ENCODE data around the gene KIAA0930. TPM values are rescaled to one million over a fixed set of nuclear protein-coding genes. Genes with fewer than 3 reads are reported as not detected.

Gene KIAA0930
- total RNA-seq, 1 donor from 2014 or later: 107 TPM

DNA sequence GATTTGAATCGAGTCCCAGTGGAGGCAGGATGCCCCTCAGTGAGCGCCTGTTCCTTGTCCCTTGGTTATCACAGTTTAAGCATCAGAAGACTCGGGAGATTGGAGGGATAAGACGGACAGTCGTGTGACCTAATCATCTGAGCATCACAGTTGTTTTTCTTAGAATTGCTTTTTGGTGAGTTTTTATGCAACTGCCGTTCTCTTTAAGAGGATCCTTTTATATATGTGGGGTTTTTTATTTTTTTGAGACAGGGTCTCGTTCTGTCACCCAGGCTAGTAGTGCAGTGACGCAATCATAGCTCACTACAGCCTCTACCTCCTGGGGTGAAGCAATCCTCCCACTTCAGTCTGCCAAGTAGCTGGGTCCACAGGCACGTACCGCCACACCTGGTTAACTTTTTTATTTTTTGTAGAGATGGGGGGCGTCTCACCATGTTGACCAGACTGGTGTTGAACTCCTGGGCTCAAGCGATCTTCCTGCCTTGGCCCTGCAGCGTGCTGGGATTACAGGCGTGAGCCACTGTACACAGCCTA lies 60.5 kb downstream of the KIAA0930 start:
- H2AFZ ChIP-seq (ENCODE audit: low read depth, low read length): no peak overlapping the region
- FAIRE-seq (no peak), DNase-seq (ENCODE audit: low read depth) (no peak)
- no peaks in the 10 kb centered on the region for H3K4me1 ChIP-seq (ENCODE audit: insufficient read depth, low read length)
- Mint-ChIP-seq H3K36me3 (ENCODE audit: low read depth, unreplicated experiment) (peaks cover 22% of the 10 kb centered on the region), H3K27me3 (ENCODE audit: low read depth, unreplicated experiment) (no peaks in the 10 kb centered on the region), H3K4me1 (ENCODE audit: low read depth, unreplicated experiment) (no peaks in the 10 kb centered on the region), H3K27ac (ENCODE audit: unreplicated experiment) (no peak overlapping the region), H3K9me3 (ENCODE audit: unreplicated experiment) (no peaks in the 10 kb centered on the region), H3K4me3 (ENCODE audit: unreplicated experiment) (no peak overlapping the region)
- no peak for TF ChIP-seq EZH2 (IDR thresholded peaks at IDR 0.05; ENCODE audit: insufficient read depth, low read length)
- TF ChIP-seq, protein P1, sequence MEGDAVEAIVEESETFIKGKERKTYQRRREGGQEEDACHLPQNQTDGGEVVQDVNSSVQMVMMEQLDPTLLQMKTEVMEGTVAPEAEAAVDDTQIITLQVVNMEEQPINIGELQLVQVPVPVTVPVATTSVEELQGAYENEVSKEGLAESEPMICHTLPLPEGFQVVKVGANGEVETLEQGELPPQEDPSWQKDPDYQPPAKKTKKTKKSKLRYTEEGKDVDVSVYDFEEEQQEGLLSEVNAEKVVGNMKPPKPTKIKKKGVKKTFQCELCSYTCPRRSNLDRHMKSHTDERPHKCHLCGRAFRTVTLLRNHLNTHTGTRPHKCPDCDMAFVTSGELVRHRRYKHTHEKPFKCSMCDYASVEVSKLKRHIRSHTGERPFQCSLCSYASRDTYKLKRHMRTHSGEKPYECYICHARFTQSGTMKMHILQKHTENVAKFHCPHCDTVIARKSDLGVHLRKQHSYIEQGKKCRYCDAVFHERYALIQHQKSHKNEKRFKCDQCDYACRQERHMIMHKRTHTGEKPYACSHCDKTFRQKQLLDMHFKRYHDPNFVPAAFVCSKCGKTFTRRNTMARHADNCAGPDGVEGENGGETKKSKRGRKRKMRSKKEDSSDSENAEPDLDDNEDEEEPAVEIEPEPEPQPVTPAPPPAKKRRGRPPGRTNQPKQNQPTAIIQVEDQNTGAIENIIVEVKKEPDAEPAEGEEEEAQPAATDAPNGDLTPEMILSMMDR (IDR thresholded peaks at IDR 0.05; ENCODE audit: insufficient read depth, low read depth, low read length): no peak
- H3K36me3 ChIP-seq (ENCODE audit: insufficient read depth, low read length): peaks cover 40% of the 10 kb centered on the region
- H3K27ac ChIP-seq (ENCODE audit: low read depth, low read length): no peak overlapping the region
- peaks cover 52% of the 10 kb centered on the region for H3K79me2 ChIP-seq (ENCODE audit: insufficient read depth, low read length)
- no peak overlapping the region for H3K4me3 ChIP-seq (ENCODE audit: insufficient read depth, low read depth, low read length)
- H3K27me3 ChIP-seq (ENCODE audit: insufficient read depth, low read length): no peaks in the 10 kb centered on the region
- peaks cover 56% of the 10 kb centered on the region for H4K20me1 ChIP-seq (ENCODE audit: insufficient read depth, low read length)
- no peak overlapping the region for H3K9ac ChIP-seq (ENCODE audit: low read length)
- no peaks in the 10 kb centered on the region for H3K9me3 ChIP-seq (ENCODE audit: insufficient read depth, low read depth, low read length)
- no peak overlapping the region for H3K4me2 ChIP-seq (ENCODE audit: low read length)

DNA sequence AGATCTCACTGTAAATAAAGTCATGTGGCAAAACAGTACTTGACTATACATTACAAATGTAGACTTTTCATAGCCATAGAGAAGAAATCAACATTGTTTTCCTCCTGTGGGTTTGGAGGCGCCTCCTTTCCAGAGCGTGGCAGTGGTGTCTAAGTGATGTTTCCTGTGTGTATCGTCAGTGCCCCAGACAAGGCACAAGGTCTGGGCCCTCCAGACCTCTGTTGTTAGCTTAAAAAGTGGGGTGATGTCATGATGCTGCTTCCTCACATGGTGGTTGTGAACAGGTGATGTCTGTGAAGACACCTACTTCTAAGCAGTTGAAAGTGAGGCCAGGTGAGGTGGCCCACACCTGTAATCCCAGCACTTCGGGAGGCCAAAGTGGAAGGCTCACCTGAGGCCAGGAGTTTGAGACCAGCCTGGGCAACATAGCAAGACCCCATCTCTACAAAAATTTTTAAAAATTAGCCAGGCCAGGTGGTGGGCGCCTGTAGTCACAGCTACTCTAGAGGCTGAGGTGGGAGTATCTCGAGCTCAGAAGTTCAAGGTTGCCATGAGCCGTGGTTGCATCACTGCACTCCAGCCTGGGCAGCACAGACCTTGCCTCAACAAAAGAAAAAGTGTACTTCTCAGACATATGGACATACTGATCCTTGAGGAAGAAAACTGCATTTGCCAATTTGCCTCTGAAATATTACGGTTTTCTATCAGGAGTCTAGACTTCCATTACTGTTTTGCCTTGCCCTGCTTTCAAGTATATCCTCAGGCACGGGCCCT lies 61.2 kb downstream of the KIAA0930 start:
- peaks cover 59% of the 10 kb centered on the region for H3K79me2 ChIP-seq (ENCODE audit: insufficient read depth, low read length)
- Mint-ChIP-seq H3K4me3 (ENCODE audit: unreplicated experiment) (no peak overlapping the region), H3K27me3 (ENCODE audit: low read depth, unreplicated experiment) (no peaks in the 10 kb centered on the region), H3K9me3 (ENCODE audit: unreplicated experiment) (no peaks in the 10 kb centered on the region), H3K4me1 (ENCODE audit: low read depth, unreplicated experiment) (no peaks in the 10 kb centered on the region), H3K36me3 (ENCODE audit: low read depth, unreplicated experiment) (peaks cover 20% of the 10 kb centered on the region), H3K27ac (ENCODE audit: unreplicated experiment) (no peak overlapping the region)
- no peaks in the 10 kb centered on the region for H3K4me1 ChIP-seq (ENCODE audit: insufficient read depth, low read length)
- no peak overlapping the region for H3K4me2 ChIP-seq (ENCODE audit: low read length)
- H3K9ac ChIP-seq (ENCODE audit: low read length): no peak overlapping the region
- TF ChIP-seq, protein P1 (IDR thresholded peaks at IDR 0.05; ENCODE audit: insufficient read depth, low read depth, low read length): no peak
- no peak for TF ChIP-seq EZH2 (IDR thresholded peaks at IDR 0.05; ENCODE audit: insufficient read depth, low read length)
- no peak overlapping the region for H3K27ac ChIP-seq (ENCODE audit: low read depth, low read length)
- no peak for DNase-seq (ENCODE audit: low read depth)
- H4K20me1 ChIP-seq (ENCODE audit: insufficient read depth, low read length): peaks cover 64% of the 10 kb centered on the region
- peaks cover 41% of the 10 kb centered on the region for H3K36me3 ChIP-seq (ENCODE audit: insufficient read depth, low read length)
- H2AFZ ChIP-seq (ENCODE audit: low read depth, low read length): no peak overlapping the region
- no peaks in the 10 kb centered on the region for H3K27me3 ChIP-seq (ENCODE audit: insufficient read depth, low read length)
- FAIRE-seq: no peak
- no peak overlapping the region for H3K4me3 ChIP-seq (ENCODE audit: insufficient read depth, low read depth, low read length)
- no peaks in the 10 kb centered on the region for H3K9me3 ChIP-seq (ENCODE audit: insufficient read depth, low read depth, low read length)

All from astrocyte (in vitro differentiated cells and primary cell).